GM03348 (cell line): ENCODE measurements around the gene PROX2.

Source experiments
- DNase-seq: peaks from one replicate; pipeline ENCODE4 v3.0.0; 2012; ENCODE audit warnings: low spot score

The PROX2 gene

GRCh38 chr14:74841230-74842207, 34.4 kb downstream of the PROX2 start:
- DNase-seq = no peak

GRCh38 chr14:74840603-74841030, 35.3 kb downstream of the PROX2 start:
- no peak for DNase-seq

GRCh38 chr14:74838166-74838565, 37.8 kb downstream of the PROX2 start:
- no peak for DNase-seq

- no peak for DNase-seq
Observed at GRCh38 chr14:74836251-74836960, 39.5 kb downstream of the PROX2 start.

GRCh38 chr14:74835645-74836250, 40.2 kb downstream of the PROX2 start:
- no peak for DNase-seq

- DNase-seq = no peak
Observed at GRCh38 chr14:74834692-74835392, 41.1 kb downstream of the PROX2 start.

- no peak for DNase-seq
Observed at GRCh38 chr14:74832849-74833248, 43.1 kb downstream of the PROX2 start.

- DNase-seq = no peak
Observed at GRCh38 chr14:74829251-74829650, 46.7 kb downstream of the PROX2 start.

- DNase-seq = no peak
Observed at GRCh38 chr14:74826574-74826973, 49.4 kb downstream of the PROX2 start.
